SK-N-MC (cell line): ENCODE results near the gene DHRS7B.

Source experiments
- EZH2 ChIP-seq: fragments of 200-600 bp; sonication (generic); IDR thresholded peaks from one replicate; pipeline ENCODE4 v1.6.1; 2017; ENCODE audit warnings: antibody characterized with exemption
- FOXP2 ChIP-seq: optimal IDR thresholded peaks from 2 replicates; pipeline ENCODE3; 2011; ENCODE audit warnings: mild to moderate bottlenecking, moderate library complexity; ENCODE audit not compliant: insufficient read depth; ENCODE audit errors: extremely low read length, control extremely low read depth
- POLR2AphosphoS5 ChIP-seq: IDR thresholded peaks from 2 replicates; pipeline ENCODE4 v1.6.1; 2012; ENCODE audit warnings: mild to moderate bottlenecking, low read depth, low read length, borderline replicate concordance

DNA sequence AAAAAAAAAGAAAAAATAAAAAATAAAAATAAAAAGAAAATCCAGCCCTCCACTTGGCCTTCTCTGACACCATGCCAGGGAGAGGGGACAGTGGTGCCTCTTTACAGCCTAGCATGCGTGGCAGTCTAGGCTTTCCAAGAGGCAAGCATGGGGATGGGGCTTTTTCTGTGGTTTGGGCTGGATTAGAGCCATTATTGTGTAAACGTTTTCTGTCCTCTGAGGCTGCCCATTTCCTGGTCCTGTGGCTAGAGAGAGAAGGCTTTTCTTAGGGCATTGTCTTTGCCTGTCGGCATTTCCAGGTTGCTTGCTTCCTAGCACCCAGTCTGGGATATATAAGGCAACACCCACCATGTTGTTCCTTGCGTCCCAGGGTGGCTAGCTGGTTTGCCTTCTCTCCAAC lies 2.7 kb upstream of the DHRS7B start:
- TF ChIP-seq POLR2AphosphoS5 (no peak), EZH2 (no peak), FOXP2 (no peak)
